Measurements from ENCODE around the gene OR10A2.
"Not testable (repeated sequence)": the region's sequence is repeated elsewhere in the genome, so short reads cannot be mapped to it uniquely, and the experiment has no call there.

Gene OR10A2

DNA sequence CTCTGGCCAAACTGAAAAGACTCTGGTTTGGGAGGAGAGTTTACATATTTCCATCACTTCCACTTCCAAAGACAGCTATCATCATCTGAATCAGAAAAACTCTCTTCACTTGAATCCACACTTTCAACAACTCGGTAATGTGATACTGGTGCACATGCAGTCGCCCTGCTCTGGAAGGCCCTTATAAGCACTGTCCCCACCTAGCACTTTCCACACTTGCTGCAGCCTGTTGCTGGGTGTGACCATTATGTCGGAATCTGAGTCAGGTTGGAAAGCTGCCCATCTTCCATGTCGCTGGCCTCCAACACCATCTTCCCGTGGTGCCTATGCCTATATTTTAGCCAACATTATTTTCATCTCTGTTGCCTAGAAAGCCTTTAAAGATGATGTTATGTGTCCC is 18.5 kb upstream of the OR10A2 start:
- Histone ChIP-seq H3K4me1 (no peaks in the 10 kb centered on the region), H3K9me3 (no peaks in the 10 kb centered on the region), H3K36me3 (no peaks in the 10 kb centered on the region), H3K4me3 (ENCODE audit: low read depth, low read length) (no peak overlapping the region), H3K27me3 (no peaks in the 10 kb centered on the region)
- DNase-seq = no peak
- no peak for TF ChIP-seq CTCF (IDR thresholded peaks at IDR 0.05; ENCODE audit: low read depth, low read length)

DNA sequence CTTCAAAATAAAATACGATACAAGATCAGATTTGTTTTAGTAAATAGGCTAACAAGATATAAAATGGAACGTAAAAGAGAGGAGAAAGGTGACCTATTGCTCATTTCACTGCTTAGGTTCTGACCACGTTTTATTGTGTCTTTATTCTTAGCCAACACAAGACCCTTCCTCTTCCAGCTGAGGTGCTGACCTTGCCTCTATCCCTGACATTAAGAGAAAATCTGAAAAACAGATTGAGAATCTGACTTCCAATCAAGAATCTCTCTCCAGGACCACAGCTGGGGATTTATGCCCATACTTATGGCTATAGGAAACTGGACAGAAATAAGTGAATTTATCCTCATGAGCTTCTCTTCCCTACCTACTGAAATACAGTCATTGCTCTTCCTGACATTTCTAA is 17.5 kb upstream of the OR10A2 start, which contains the start of gene OR10A5:
Gene OR10A5 (plus strand): TSS at position 301 of the 400 bp plus-strand sequence. CDS start 0 bp downstream, at position 301.
- no peaks in the 10 kb centered on the region for H3K4me1 ChIP-seq
- TF ChIP-seq CTCF (IDR thresholded peaks at IDR 0.05; ENCODE audit: low read depth, low read length) = no peak
- no peak within 1 kb of the TSS for H3K4me3 ChIP-seq (ENCODE audit: low read depth, low read length)
- no peaks in the 10 kb centered on the region for H3K36me3 ChIP-seq
- no peaks in the 10 kb centered on the region for H3K9me3 ChIP-seq
- DNase-seq = no peak
- H3K27me3 ChIP-seq = no peaks in the 10 kb centered on the region

GRCh38 chr11:6850526-6850925 is 12.3 kb upstream of the OR10A2 start:
- H3K4me3 ChIP-seq (ENCODE audit: low read depth, low read length) = no peak overlapping the region
- no peaks in the 10 kb centered on the region for H3K9me3 ChIP-seq
- no peak for DNase-seq
- no peaks in the 10 kb centered on the region for H3K4me1 ChIP-seq
- no peak for TF ChIP-seq CTCF (IDR thresholded peaks at IDR 0.05; ENCODE audit: low read depth, low read length)
- H3K36me3 ChIP-seq = no peaks in the 10 kb centered on the region
- no peaks in the 10 kb centered on the region for H3K27me3 ChIP-seq

GRCh38 chr11:6854801-6855200 is 8.1 kb upstream of the OR10A2 start:
- H3K9me3 ChIP-seq; H3K4me1 ChIP-seq; H3K27me3 ChIP-seq; H3K4me3 ChIP-seq (ENCODE audit: low read depth, low read length); DNase-seq; H3K36me3 ChIP-seq: not testable (repeated sequence)

DNA sequence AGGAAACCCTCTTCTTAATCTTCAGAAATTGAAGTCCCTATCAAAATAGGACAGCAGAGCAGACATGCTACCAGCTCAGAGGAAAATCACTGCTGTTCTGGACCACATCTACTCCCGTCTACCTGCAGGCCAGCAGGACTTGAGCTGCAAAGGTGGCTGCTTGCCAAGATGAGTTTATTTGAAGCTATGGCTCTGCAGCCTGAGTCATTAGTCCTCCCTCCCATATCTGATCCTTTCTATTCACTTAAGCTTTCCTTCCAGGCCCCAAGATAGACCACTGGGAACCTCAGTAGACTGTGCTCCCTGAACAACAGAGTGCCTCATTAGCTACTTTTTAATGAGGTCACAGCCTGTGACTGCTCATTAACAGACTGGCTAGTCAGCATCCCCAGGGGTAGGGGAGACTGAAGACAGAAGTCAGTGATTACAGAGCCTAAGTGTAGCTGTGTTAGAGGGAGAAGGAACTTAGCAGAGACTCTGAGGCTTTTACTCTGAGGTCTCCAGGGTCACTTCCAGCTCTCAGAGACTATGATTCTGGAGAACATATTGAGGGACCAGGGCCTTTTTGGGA is 6.8 kb upstream of the OR10A2 start:
- peak; percentile 19 for DNase-seq
- TF ChIP-seq CTCF (IDR thresholded peaks at IDR 0.05; ENCODE audit: low read depth, low read length) = no peak
- H3K4me1 ChIP-seq = no peaks in the 10 kb centered on the region
- H3K4me3 ChIP-seq (ENCODE audit: low read depth, low read length) = no peak overlapping the region
- no peaks in the 10 kb centered on the region for H3K36me3 ChIP-seq
- H3K9me3 ChIP-seq = no peaks in the 10 kb centered on the region
- H3K27me3 ChIP-seq = no peaks in the 10 kb centered on the region

GRCh38 chr11:6856871-6857270 is 6.0 kb upstream of the OR10A2 start:
- H3K27me3 ChIP-seq = no peaks in the 10 kb centered on the region
- no peaks in the 10 kb centered on the region for H3K4me1 ChIP-seq
- no peak overlapping the region for H3K4me3 ChIP-seq (ENCODE audit: low read depth, low read length)
- no peaks in the 10 kb centered on the region for H3K36me3 ChIP-seq
- TF ChIP-seq CTCF (IDR thresholded peaks at IDR 0.05; ENCODE audit: low read depth, low read length) = no peak
- H3K9me3 ChIP-seq = no peaks in the 10 kb centered on the region
- DNase-seq = no peak

GRCh38 chr11:6864438-6864837 is 1.6 kb downstream of the OR10A2 start:
- Histone ChIP-seq H3K27me3 (no peaks in the 10 kb centered on the region), H3K4me3 (ENCODE audit: low read depth, low read length) (no peak overlapping the region), H3K9me3 (no peaks in the 10 kb centered on the region), H3K4me1 (no peaks in the 10 kb centered on the region), H3K36me3 (no peaks in the 10 kb centered on the region)
- DNase-seq = no peak
- TF ChIP-seq CTCF (IDR thresholded peaks at IDR 0.05; ENCODE audit: low read depth, low read length) = no peak

Measured in BE2C (cell line).